T47D (cell line): ENCODE data around the gene RIMS4.
"Not testable (repeated sequence)": the region's sequence is repeated elsewhere in the genome, so short reads cannot be mapped to it uniquely, and the experiment has no call there.

Experiments used
- DNase-seq, 2 experiments: peaks; one replicate each; pipeline versions ENCODE4 v3.0.0 to v3.0.0-alpha.2; 2011 to 2012; ENCODE audit warnings: low read depth in 1 of 2, low spot score in 1 of 2
- JUND ChIP-seq: IDR thresholded peaks from 2 replicates; pipeline ENCODE4 v1.6.1; 2012; ENCODE audit warnings: low read depth
- in situ Hi-C: cut with HindIII; loops from 2 replicates; pipeline ENCODE4 v1.10.0; 2016; ENCODE audit warnings: low sequenced_read_pairs, low pct_unique_long_range_greater_than_20kb

The RIMS4 gene

GRCh38 chr20:44838521-44838920 lies 28.2 kb upstream of the RIMS4 start:
- TF ChIP-seq JUND: no peak
- DNase-seq: no peak
- in situ Hi-C loops: no loop called here

- DNase-seq: no peak
- in situ Hi-C loops: no loop called here
- TF ChIP-seq JUND: no peak
Measured at GRCh38 chr20:44837946-44838345, 27.6 kb upstream of the RIMS4 start.

GRCh38 chr20:44836601-44837120 lies 26.3 kb upstream of the RIMS4 start:
- TF ChIP-seq JUND: no peak
- in situ Hi-C loops: no loop called here
- DNase-seq: no peak

DNA sequence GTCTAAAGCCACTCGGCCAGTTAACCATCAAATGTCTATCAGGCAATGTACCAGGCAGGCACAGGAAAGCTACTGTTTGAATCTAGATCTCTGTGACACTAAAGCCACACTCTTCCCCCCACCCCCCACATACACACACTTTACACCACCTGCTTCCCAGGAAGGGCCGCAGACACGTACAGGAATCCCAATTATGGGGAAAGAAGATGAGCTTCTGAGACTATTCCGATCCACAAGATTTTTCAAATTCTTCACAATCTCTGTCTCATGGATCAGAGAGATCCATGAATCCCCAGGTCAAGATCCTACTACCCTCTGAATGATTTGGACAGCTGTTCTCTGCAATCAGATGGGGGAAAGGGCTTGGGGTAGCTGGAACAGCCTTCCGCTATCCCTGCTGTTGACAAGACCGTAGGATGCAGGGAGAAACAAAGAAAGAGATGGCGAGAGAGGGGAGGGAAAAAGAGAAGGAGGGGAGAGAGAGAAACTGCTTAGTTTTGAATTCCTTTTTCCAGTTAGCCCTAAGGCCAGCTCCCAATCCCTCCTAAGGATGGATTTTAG lies 25.4 kb upstream of the RIMS4 start:
- no peak for DNase-seq
- in situ Hi-C loops: no loop called here
- no peak for TF ChIP-seq JUND

- no peak for TF ChIP-seq JUND
- in situ Hi-C loops: no loop called here
- no peak for DNase-seq
Measured at GRCh38 chr20:44835116-44835515, 24.8 kb upstream of the RIMS4 start.

DNA sequence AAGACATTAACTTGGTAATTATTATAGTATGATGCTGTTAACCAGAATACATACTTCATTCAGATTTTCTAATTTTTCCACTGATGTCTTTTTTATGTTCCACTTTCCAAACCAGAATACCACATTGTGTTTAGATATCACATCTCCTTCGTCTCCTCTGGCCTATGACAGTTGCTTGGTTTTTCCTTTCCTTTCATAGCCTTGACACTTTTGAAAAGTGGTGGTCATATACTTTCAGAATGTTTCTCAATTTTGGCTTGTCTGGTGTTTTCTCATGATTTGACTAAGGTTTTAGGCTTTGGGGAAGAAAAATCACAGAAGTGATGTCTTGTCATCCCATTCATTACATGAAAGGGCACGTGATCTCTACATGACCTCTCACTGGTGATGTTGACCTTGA lies 24.3 kb upstream of the RIMS4 start:
- no peak for TF ChIP-seq JUND
- no peak for DNase-seq
- in situ Hi-C loops: no loop called here

GRCh38 chr20:44833437-44833836 lies 23.1 kb upstream of the RIMS4 start:
- DNase-seq: no peak
- in situ Hi-C loops: no loop called here
- no peak for TF ChIP-seq JUND

DNA sequence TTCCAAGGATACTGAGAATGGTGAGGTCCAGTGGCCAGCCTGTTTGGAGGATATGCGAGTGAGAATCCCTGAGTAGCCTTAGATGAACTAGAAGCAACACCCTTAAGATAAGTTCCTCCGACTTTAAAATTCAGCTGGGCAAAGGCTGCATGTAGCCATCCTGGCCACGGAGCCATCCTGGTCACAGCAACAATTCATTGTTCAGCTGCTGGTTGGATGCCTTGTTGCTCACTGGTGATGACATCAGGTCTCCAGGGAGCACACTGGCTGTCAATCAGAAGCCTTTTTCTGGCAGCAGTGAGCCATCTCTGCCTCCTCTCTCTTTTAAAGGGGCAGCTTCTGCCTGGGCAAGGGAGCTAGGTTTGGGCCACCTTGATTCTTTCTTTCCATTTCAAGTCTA lies 22.4 kb upstream of the RIMS4 start:
- DNase-seq: peak in 1 of 2 experiments; percentile 61
- in situ Hi-C loops: no loop called here
- TF ChIP-seq JUND: no peak

DNA sequence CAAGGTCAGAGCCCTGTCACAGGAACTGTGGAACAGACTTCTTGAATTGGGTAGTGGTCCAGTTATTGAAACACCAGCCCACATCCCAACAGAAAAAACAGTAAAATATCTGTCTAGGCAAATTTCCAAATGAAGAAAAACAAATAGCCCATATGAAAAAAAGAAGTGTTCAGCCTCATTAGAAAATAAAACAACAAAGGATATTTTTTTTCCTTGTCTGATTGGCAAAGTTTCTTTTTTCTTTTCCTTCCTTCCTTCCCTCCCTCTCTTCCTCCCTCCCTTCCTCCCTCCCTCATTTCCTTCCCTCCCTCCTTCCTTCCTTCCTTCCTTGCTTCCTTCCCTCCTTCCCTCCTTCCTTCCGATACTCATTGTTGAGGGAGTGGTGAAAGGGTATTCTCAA lies 20.6 kb upstream of the RIMS4 start:
- in situ Hi-C loops: no loop called here
- TF ChIP-seq JUND: no peak
- DNase-seq: no peak

GRCh38 chr20:44830523-44830922 lies 20.2 kb upstream of the RIMS4 start:
- no peak for TF ChIP-seq JUND
- no peak for DNase-seq
- in situ Hi-C loops: no loop called here

GRCh38 chr20:44829688-44830087 lies 19.3 kb upstream of the RIMS4 start:
- in situ Hi-C loops: no loop called here
- no peak for TF ChIP-seq JUND
- DNase-seq: no peak

DNA sequence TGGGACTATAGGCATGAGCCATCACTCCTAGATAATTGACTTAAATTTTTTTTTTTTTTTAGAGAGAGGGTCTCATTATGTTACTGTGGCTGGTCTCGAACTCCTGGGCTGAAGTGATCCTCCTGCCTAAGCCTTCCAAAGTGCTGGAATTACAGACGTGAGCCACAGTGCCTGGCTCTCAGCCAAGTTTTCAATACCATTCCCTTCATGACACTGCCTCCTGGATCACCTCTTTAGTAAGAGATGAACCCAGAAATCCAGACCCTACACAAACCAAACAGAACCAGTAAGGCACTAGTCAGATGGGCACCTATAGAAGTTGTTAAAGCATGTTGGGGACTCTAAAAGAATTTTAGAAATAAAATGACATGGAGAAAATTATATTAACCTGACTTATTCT lies 18.3 kb upstream of the RIMS4 start:
- no peak for TF ChIP-seq JUND
- DNase-seq: no peak
- in situ Hi-C loops: no loop called here

DNA sequence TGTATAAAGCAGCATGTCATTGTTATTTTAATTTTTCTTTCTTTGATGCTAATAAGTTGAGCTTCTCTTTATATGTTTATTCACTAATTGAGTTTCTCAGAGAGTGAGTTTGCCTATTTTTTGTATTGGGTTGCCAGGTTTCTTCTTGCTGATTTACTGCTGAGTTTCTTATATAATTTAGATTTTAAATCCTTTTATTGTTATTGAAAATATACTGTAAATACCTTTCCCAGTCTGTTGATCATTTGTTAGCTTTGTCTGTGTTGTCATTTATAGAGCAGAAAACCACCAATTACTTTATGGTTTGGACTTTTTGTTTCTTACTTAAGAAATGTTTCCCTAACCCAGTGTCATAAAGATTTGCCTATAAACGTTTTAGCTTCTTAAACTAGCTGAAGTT lies 17.1 kb upstream of the RIMS4 start:
- in situ Hi-C loops: no loop called here
- TF ChIP-seq JUND: no peak
- no peak for DNase-seq

DNA sequence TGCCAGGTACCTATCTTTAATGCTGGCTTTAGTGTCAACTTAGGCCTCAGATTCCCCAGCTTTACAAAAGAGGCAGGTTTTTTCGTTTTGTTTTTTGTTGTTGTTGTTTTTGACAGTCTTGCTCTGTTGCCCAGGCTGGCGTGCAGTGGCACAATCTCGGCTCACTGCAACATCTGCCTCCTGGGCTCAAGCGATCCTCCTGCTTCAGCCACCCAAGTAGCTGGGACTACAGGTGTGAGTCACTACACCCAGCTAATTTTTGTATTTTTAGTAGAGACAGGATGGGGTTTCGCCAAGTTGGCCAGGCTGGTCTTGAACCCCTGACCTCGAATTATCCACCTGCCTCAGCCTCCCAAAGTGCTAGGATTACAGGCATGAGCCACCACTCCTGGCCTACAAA lies 11.2 kb upstream of the RIMS4 start:
- in situ Hi-C loops, DNase-seq: not testable (repeated sequence)

DNA sequence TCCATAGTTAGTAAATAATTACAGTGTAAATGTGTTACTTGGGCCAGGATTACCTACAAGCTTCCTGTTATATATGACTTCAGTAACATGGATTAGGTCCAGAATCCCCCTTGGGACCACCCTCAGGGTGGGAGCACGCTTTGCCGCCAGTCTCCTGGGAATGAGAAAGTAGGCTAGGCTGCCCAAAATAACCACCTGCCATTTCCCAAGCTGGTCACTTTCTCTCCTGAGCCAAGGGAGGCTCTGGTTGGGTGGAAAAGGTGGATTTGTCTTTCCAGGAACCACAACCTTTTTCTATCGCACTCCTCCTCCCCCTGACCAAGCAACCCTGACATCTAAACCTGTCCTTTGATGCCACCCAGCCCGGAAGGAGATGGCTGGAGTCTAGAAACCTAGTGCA lies 9.6 kb upstream of the RIMS4 start:
- TF ChIP-seq JUND: no peak
- in situ Hi-C loops: no loop called here
- no peak for DNase-seq
